OCI-LY7 (cell line): ENCODE measurements around the gene CCL3.
"Not testable (repeated sequence)": the region's sequence is repeated elsewhere in the genome, so short reads cannot be mapped to it uniquely, and the experiment has no call there.

Experiments
- CTCF ChIP-seq: fragments of 200-600 bp; sonication (generic); conservative IDR thresholded peaks from 2 replicates; pipeline ENCODE4 v1.5.1; 2014; ENCODE audit warnings: mild to moderate bottlenecking, antibody characterized with exemption, low read length, moderate library complexity, mixed read lengths
- EZH2phosphoT487 ChIP-seq: fragments of 200-600 bp; sonication (generic); IDR thresholded peaks from 2 replicates; pipeline ENCODE4 v1.6.1; 2018; ENCODE audit warnings: low read depth, borderline replicate concordance, mild to moderate bottlenecking, mixed run types, antibody characterized with exemption, low read length, moderate library complexity, mixed read lengths

- TF ChIP-seq CTCF, EZH2phosphoT487: not testable (repeated sequence)
Observed at GRCh38 chr17:36099004-36099403, 9.1 kb upstream of the CCL3 start.
